GM23338 (cell line): Measurements from ENCODE around the gene MELK. TPM values are rescaled to one million over a fixed set of nuclear protein-coding genes. Genes with fewer than 3 reads are reported as not detected.
"Not testable (repeated sequence)": the region's sequence is repeated elsewhere in the genome, so short reads cannot be mapped to it uniquely, and the experiment has no call there.

Experiments used
- ATAC-seq: fragments of 200-7000 bp; cut with Tn5 transposase; 3 replicates; pipeline ENCODE4 v1.9.1; 2020
- DNase-seq: peaks from one replicate; pipeline ENCODE4 v3.0.0-alpha.2; 2015; ENCODE audit warnings: low spot score
- H2AFZ ChIP-seq: fragments of 200-600 bp; sonication (generic); 2 replicates; pipeline ENCODE4 v1.8.0; 2016; ENCODE audit warnings: antibody characterized with exemption, mild to moderate bottlenecking, moderate library complexity
- H3F3A ChIP-seq: fragments of 200-600 bp; sonication (generic); replicated peaks from 2 replicates; pipeline ENCODE4 v1.8.0; 2017; ENCODE audit warnings: antibody characterized with exemption, mixed run types, low read depth
- H3K27ac ChIP-seq: fragments of 200-600 bp; sonication (generic); 2 replicates; pipeline ENCODE4 v1.6.1; 2016; ENCODE audit warnings: low read depth
- H3K27me3 ChIP-seq: fragments of 200-600 bp; sonication (generic); 2 replicates; pipeline ENCODE4 v1.8.0; 2016; ENCODE audit warnings: mild to moderate bottlenecking, mixed run types, moderate library complexity; ENCODE audit not compliant: insufficient read depth
- H3K36me3 ChIP-seq: fragments of 200-600 bp; sonication (generic); 2 replicates; pipeline ENCODE4 v1.8.0; 2016; ENCODE audit warnings: mild to moderate bottlenecking; ENCODE audit not compliant: insufficient read depth
- H3K4me1 ChIP-seq: fragments of 200-600 bp; sonication (generic); 2 replicates; pipeline ENCODE4 v1.8.0; 2016; ENCODE audit warnings: mild to moderate bottlenecking, moderate library complexity; ENCODE audit not compliant: insufficient read depth
- H3K4me2 ChIP-seq: fragments of 200-600 bp; sonication (generic); 2 replicates; pipeline ENCODE4 v1.7.1; 2017; ENCODE audit warnings: mixed run types
- H3K4me3 ChIP-seq: fragments of 200-600 bp; sonication (generic); 2 replicates; pipeline ENCODE4 v1.6.1; 2016; ENCODE audit warnings: mixed run types
- H3K79me2 ChIP-seq: fragments of 200-600 bp; sonication (generic); replicated peaks from 2 replicates; pipeline ENCODE4 v1.8.0; 2017; ENCODE audit warnings: mild to moderate bottlenecking; ENCODE audit not compliant: insufficient read depth
- H3K9me2 ChIP-seq: fragments of 200-600 bp; sonication (generic); 2 replicates; pipeline ENCODE4 v1.8.0; 2017; ENCODE audit not compliant: insufficient read depth
- H4K20me1 ChIP-seq: fragments of 200-600 bp; sonication (generic); replicated peaks from 2 replicates; pipeline ENCODE4 v1.8.0; 2017; ENCODE audit warnings: mild to moderate bottlenecking; ENCODE audit not compliant: insufficient read depth
- H3K27ac Mint-ChIP-seq: 2 replicates; pipeline ENCODE4 v1.8.0; 2020; ENCODE audit warnings: inconsistent platforms, mild to moderate bottlenecking, moderate library complexity, mixed read lengths
- H3K27me3 Mint-ChIP-seq: 3 replicates; pipeline ENCODE4 v1.8.0; 2022; ENCODE audit warnings: low read depth, mild to moderate bottlenecking, moderate library complexity, mixed read lengths, inconsistent platforms; ENCODE audit not compliant: insufficient read depth, poor library complexity
- H3K36me3 Mint-ChIP-seq: 3 replicates; pipeline ENCODE4 v1.8.0; 2021; ENCODE audit warnings: low read depth, mild to moderate bottlenecking, inconsistent platforms, moderate library complexity, mixed read lengths
- H3K4me1 Mint-ChIP-seq: 3 replicates; pipeline ENCODE4 v1.8.0; 2020; ENCODE audit warnings: mild to moderate bottlenecking, inconsistent platforms, mixed read lengths
- H3K4me3 Mint-ChIP-seq: 3 replicates; pipeline ENCODE4 v1.8.0; 2021; ENCODE audit warnings: moderate library complexity, mild to moderate bottlenecking, inconsistent platforms, mixed read lengths
- H3K9me3 Mint-ChIP-seq: 3 replicates; pipeline ENCODE4 v1.8.0; 2020; ENCODE audit warnings: moderate library complexity, mild to moderate bottlenecking, inconsistent platforms, mixed read lengths
- EZH2phosphoT487 ChIP-seq: fragments of 200-600 bp; sonication (generic); IDR thresholded peaks from one replicate; pipeline ENCODE4 v1.8.1; 2018; ENCODE audit warnings: antibody characterized with exemption; ENCODE audit not compliant: unreplicated experiment
- JUNB ChIP-seq: IDR thresholded peaks from one replicate; pipeline ENCODE4 v1.6.1; 2016; ENCODE audit warnings: antibody characterized with exemption; ENCODE audit not compliant: unreplicated experiment
- POLR2AphosphoS5 ChIP-seq: IDR thresholded peaks from 2 replicates; pipeline ENCODE4 v1.6.1; 2016; ENCODE audit warnings: antibody characterized with exemption, low read depth
- STAT1 ChIP-seq: IDR thresholded peaks from one replicate; pipeline ENCODE4 v1.6.1; 2016; ENCODE audit warnings: antibody characterized with exemption; ENCODE audit not compliant: unreplicated experiment
- ZNF331 ChIP-seq: fragments of 250-450 bp; sonication (Bioruptor Pico); IDR thresholded peaks from 2 replicates; pipeline ENCODE4 v1.5.0; 2020; ENCODE audit warnings: low read depth, mild to moderate bottlenecking, moderate library complexity
- ZNF462 ChIP-seq: fragments of 250-450 bp; sonication (Bioruptor Pico); IDR thresholded peaks from 2 replicates; pipeline ENCODE4 v1.5.0; 2020; ENCODE audit warnings: mild to moderate bottlenecking, moderate library complexity
- polyA plus RNA-seq: library from polyadenylated mRNA; unstranded; fragments of >200 nt; fragmentation: Nextera tagmentation; extraction: Ambion mirVana; gene quantifications from 2 replicates; pipeline ENCODE4 v1.2.1, GENCODE V29; 2016
- total RNA-seq: library from RNA; depleted of rRNA; stranded (reverse); fragments of >200 nt; shearing (Covaris generic); gene quantifications from 2 replicates; pipeline ENCODE4 v1.2.3, GENCODE V29; 2014
- TF ChIP-seq, protein P1 (sequence below): IDR thresholded peaks from one replicate; pipeline ENCODE4 v1.6.1; 2018; ENCODE audit warnings: antibody characterized with exemption; ENCODE audit not compliant: unreplicated experiment

MELK gene
- total and polyA plus RNA-seq, 2 experiments from 2014 or later = 37.2 to 55.7 TPM

DNA sequence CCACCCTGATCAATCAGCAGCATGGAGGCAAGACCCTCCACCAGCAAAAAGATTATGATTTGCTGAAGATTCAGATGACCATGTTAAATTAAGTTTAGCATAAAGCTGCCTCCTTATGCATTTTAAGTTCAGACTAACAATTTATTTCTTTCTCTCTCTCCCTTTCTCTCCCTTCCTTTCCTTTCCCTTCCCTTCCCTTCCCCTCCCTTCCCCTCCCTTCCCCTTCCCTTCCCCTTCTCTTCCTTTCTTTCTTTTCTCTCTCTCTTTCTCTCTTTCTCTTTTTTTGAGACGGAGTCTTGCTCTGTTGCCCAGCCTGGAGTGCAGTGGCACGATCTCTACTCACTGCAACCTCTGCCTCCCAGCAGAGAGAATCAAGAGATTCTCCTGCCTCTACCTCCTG is 1.4 kb upstream of the MELK start (continued):
- TF ChIP-seq ZNF462 (CRISPR knock-in tag) = no peak
- no peak for TF ChIP-seq STAT1
- TF ChIP-seq ZNF331 (CRISPR knock-in tag) = no peak
- TF ChIP-seq POLR2AphosphoS5 = no peak
- TF ChIP-seq JUNB = no peak
- TF ChIP-seq, protein P1, sequence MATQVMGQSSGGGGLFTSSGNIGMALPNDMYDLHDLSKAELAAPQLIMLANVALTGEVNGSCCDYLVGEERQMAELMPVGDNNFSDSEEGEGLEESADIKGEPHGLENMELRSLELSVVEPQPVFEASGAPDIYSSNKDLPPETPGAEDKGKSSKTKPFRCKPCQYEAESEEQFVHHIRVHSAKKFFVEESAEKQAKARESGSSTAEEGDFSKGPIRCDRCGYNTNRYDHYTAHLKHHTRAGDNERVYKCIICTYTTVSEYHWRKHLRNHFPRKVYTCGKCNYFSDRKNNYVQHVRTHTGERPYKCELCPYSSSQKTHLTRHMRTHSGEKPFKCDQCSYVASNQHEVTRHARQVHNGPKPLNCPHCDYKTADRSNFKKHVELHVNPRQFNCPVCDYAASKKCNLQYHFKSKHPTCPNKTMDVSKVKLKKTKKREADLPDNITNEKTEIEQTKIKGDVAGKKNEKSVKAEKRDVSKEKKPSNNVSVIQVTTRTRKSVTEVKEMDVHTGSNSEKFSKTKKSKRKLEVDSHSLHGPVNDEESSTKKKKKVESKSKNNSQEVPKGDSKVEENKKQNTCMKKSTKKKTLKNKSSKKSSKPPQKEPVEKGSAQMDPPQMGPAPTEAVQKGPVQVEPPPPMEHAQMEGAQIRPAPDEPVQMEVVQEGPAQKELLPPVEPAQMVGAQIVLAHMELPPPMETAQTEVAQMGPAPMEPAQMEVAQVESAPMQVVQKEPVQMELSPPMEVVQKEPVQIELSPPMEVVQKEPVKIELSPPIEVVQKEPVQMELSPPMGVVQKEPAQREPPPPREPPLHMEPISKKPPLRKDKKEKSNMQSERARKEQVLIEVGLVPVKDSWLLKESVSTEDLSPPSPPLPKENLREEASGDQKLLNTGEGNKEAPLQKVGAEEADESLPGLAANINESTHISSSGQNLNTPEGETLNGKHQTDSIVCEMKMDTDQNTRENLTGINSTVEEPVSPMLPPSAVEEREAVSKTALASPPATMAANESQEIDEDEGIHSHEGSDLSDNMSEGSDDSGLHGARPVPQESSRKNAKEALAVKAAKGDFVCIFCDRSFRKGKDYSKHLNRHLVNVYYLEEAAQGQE = no peak
- TF ChIP-seq EZH2phosphoT487 = no peak

GRCh38 chr9:36574045-36574444 is 1.4 kb downstream of the MELK start:
- not testable (repeated sequence) for H3K27me3 ChIP-seq, H3K27ac Mint-ChIP-seq, H3K4me1 ChIP-seq, H3K27me3 Mint-ChIP-seq, H2AFZ ChIP-seq, H3K9me2 ChIP-seq, DNase-seq, H3K9me3 Mint-ChIP-seq, H3F3A ChIP-seq, ATAC-seq, H3K36me3 ChIP-seq
- Histone ChIP-seq H4K20me1 (peaks cover 18% of the 10 kb centered on the region), H3K4me3 (peak overlapping the region; percentile 95), H3K79me2 (peaks cover 61% of the 10 kb centered on the region), H3K27ac (peak overlapping the region; percentile 94; the same call in 1 of the 2 replicates), H3K4me2 (peak overlapping the region; percentile 95)
- peaks cover 24% of the 10 kb centered on the region for H3K36me3 Mint-ChIP-seq
- H3K4me3 Mint-ChIP-seq = peak overlapping the region; percentile 99
- H3K4me1 Mint-ChIP-seq = peaks cover 16% of the 10 kb centered on the region
